Endometrium (tissue), 2 donors: ENCODE results near the gene LDHA.
A peak's percentile ranks its signal among the peaks of the same experiment; 100 is the strongest.

Source experiments
- FAIRE-seq: peaks from 2 replicates; lab custom pipeline; 2012; peaks lifted over from hg19 to GRCh38; lab: Jason Lieb, UNC
- donor health status: control.
- donor health status: control.

Gene LDHA

GRCh38 chr11:18394275-18394927, at the start of gene LDHA:
TSS of gene LDHA (plus strand) at chr11:18394563. CDS start at chr11:18396843, 2,280 bp downstream.
- no peak for FAIRE-seq

DNA sequence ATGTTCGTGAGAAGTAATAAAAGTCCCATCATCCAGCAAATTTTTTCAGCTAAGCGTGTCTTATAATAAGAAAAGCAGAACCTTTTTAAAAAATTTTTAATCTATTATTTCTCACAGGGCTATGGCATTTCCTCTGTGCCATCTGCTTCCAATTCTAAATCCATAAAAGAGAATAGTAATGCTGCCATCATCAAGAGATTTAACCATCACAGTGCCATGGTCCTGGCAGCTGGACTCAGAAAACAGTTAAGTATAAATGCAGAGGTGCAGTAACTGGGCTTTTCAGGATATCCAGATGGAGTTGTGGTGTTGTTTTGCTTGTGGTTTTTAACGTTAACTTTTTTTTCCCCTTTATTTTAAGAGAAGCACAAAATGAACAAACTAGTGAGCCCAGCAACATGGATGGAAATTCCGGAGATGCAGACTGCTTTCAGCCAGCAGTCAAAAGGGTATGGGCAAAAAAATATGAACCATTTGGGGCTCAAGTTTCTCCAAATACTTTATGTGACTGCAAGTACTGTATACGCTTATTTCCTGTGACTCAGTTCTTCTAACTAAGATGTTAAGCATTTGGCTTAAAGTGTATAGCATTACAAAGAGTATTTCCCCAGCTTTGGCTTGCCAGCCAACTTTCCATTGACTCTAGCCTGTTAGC, 46.8 kb upstream of the LDHA start:
- FAIRE-seq, result no peak

- FAIRE-seq, result no peak
Observed at GRCh38 chr11:18352581-18352980, 41.8 kb upstream of the LDHA start.

DNA sequence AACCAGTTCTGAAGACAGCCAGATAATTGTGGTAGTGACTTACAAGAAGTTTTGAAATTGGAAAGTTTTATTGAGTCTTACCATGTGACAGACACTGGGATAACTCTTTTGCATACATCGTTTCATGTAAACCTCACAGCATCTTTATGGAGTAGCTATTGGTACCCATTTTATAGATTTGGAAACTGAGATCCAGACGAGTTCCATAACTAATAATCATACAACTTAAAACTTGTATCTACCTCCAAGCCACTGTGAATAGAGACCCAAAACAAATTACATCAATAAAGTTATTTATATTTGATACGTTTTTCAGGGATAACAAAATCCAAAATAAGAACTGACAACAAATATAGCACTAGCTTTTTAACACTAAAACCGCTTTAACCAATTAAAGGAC, 35.7 kb upstream of the LDHA start:
- no peak for FAIRE-seq

GRCh38 chr11:18361154-18361553, 33.2 kb upstream of the LDHA start:
- FAIRE-seq, result no peak

- FAIRE-seq, result no peak
Observed at GRCh38 chr11:18364495-18365073, 29.8 kb upstream of the LDHA start.

- no peak for FAIRE-seq
Observed at GRCh38 chr11:18365741-18366140, 28.6 kb upstream of the LDHA start.

DNA sequence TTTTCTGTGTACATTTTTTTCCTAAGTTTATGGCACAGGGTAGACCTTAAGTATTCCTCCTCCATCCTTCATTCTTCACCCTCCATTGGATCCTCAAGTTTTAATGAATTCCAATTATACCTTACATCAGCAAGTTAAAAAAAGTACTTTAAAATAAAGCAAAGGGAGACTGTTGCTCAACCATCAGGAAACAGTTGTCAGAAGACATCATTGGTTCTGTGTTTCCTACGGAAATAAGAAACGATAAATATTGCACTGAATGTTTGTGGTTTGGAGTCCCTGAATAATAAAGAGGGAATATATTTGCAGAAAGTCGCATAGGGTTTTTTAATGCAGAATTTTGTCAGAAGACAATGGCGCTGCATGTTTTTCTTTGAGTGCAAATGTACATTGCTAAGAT, 28.1 kb upstream of the LDHA start:
- FAIRE-seq, result no peak

DNA sequence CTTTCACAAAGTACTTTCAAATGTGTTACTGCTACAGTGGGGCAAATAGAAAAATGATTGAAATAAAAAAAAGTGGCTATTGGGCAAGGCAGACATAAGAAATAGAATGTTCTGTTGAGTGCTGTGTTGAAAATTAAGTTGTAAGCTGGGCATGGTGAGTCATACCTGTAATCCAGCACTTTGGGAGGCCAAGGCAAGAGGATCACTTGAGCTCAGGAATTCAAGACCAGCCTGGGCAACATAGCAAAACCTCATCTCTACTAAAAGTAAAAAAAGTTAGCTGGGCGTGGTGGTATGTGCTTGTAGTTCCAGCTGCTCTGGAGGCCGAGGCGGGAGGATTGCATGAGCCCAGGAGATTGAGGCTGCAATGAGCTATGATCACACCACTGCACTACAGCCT, 26.9 kb upstream of the LDHA start:
- no peak for FAIRE-seq

- no peak for FAIRE-seq
Observed at GRCh38 chr11:18368221-18368620, 26.1 kb upstream of the LDHA start.

GRCh38 chr11:18369398-18369797, 25.0 kb upstream of the LDHA start:
- FAIRE-seq, result no peak

DNA sequence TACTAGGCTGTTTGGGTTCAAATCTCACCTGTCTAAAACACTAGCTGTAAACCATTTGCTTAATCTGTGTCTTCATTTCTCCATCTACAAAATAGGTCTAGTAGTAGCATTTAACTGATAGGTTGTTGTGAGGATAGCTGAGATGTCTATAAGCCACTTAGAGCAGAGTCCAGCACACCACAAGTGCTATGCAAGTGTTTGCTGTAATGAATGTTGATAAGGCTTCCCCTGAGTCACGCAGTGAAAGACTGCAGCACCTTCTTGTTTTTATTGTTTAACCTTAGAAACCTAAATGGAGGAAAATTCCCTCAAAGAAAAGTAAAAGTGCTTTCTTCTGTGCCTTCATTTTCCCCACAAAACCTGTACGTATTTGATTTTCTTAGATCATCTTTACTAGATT, 23.1 kb upstream of the LDHA start:
- no peak for FAIRE-seq

DNA sequence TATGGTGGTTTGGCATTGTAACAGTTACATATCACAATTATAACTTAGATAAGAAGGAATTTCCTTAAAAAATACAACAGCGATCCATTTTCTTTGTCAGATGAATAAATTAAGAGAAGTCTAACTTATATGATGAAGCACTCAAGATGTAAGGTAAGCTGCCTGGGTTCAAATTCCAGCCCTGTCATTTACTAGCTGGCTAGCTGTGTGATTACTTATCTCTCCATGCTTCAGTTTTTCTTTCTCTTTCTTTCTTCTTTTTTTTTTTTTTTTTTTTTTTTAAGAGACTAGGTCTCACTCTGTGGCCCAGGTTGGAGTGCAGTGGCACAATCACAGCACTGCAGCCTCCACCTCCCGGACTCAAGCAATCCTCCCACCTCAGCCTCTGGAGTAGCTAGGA, 22.2 kb upstream of the LDHA start:
- no peak for FAIRE-seq

- FAIRE-seq, result no peak
Observed at GRCh38 chr11:18374956-18375355, 19.4 kb upstream of the LDHA start.

DNA sequence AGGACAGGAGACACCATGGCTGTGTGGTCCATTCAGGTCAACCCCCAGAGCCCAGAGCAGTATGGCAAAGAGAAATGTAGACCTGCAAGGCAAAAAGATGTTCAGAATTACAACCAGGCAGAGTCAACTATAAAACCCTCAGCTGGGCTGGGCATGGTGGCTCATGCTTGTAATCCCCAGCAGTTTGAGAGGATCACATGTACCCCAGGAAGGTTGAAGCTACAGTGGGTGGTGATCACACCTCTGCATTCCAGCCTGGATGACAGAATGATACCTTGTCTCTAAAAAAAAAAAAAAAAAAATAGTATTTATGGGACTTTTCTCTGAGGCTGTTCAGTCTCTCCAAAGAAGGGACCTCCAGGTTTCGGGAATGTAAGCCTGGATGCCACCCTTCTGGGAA, 18.4 kb upstream of the LDHA start:
- no peak for FAIRE-seq

- no peak for FAIRE-seq
Observed at GRCh38 chr11:18379201-18379600, 15.2 kb upstream of the LDHA start.

DNA sequence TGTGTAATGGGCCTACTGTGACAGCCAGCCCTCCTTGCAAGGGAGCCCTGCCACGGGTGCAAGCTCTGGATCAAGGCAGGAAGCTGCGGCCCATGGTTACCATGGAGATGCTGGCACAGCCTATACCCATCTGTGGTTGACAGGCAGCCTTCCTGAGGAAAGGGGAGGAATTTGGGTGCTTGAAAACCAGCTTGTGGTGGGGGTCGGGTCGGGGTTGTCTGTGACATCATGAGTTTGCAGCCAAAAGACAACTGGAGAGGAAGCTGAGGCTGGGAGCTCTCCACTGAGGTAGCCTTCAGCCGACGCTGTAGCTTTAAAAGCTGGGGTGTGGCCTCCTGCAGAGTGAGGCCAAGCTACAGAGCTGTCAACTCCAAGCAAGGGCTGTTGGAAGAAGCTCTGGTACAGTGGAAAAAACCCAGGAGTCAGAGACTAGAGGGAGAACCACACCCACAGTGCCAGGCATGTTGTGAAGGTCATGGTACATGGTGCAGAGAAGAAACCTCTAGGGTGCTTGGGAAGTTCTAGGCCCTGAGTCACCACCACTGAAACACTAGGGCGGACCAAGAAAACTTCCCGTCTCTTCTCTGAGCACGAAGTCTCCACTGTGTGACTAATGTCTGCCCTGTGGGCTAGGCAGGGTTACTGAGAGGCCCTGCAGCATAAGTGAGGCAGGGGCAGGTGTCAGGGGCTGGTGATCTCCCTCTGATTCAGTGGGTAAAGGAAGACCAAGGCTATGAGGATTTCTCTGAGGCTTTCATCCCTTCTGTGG, 10.8 kb upstream of the LDHA start:
- no peak for FAIRE-seq

- FAIRE-seq, result peak; percentile 65
Observed at GRCh38 chr11:18384157-18384641, 10.2 kb upstream of the LDHA start.

- FAIRE-seq, result no peak
Observed at GRCh38 chr11:18390088-18390487, 4.3 kb upstream of the LDHA start.

DNA sequence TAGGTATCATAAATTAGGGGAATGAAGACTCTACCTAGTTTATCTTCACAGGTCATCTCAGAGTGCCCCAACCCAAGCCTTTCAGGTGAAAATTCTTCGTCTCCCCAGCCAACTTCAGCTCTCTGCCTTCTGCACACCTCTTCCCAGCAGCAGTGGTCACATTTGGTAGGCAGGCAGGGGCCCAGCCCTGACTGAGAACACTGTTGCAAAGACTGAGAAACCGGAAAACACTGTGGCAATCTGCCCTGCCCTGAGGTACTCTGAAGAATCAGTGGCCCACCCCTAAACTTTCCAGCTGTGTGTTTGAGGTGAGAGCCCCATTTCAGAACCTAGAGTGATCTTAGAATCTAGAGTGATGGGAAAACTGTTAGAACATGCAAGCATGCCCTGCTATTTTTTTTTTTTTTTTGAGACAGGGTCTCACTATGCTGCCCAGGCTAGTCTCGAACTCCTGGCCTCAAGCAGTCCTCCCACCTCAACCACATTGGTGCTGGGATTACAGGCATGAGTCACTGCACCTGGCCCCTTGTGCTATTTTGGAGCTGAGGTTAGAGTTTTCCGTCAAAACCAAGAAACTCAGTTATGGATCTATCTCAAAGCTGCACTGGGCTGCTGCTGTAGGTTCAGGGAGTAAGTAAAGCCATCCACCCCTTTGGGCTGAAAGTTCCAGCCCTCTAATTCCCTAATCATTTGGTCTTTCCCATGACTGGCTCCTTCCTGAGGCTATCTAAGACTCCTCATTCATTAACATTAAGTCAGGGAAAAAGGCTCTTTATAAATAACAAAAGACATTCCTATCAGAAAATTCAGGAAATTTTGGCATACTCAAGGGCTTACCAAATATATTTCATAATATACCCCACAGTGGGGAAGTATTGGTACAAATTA, 1.7 kb upstream of the LDHA start:
- no peak for FAIRE-seq

GRCh38 chr11:18393581-18394274, 635 bp upstream of the LDHA start:
- FAIRE-seq, result no peak
